MM.1S (cell line): ENCODE measurements around the gene RNF220.

Source experiments
- EZH2 ChIP-seq: fragments of 300-600 bp; sonication (generic); optimal IDR thresholded peaks from 2 replicates; pipeline ENCODE3; 2017; ENCODE audit warnings: low read depth, mild to moderate bottlenecking, antibody characterized with exemption, low read length, mixed read lengths
- EZH2phosphoT487 ChIP-seq: fragments of 300-600 bp; sonication (generic); IDR thresholded peaks from 2 replicates; pipeline ENCODE4 v1.6.1; 2018; ENCODE audit warnings: antibody characterized with exemption, low read length
- TF ChIP-seq, protein P1 (sequence below): fragments of 300-600 bp; sonication (generic); IDR thresholded peaks from 2 replicates; pipeline ENCODE4 v1.5.1; 2016; ENCODE audit warnings: antibody characterized with exemption, low read length, mixed read lengths

GRCh38 chr1:44630116-44630515 is 225.1 kb downstream of the RNF220 start:
- TF ChIP-seq, protein P1, sequence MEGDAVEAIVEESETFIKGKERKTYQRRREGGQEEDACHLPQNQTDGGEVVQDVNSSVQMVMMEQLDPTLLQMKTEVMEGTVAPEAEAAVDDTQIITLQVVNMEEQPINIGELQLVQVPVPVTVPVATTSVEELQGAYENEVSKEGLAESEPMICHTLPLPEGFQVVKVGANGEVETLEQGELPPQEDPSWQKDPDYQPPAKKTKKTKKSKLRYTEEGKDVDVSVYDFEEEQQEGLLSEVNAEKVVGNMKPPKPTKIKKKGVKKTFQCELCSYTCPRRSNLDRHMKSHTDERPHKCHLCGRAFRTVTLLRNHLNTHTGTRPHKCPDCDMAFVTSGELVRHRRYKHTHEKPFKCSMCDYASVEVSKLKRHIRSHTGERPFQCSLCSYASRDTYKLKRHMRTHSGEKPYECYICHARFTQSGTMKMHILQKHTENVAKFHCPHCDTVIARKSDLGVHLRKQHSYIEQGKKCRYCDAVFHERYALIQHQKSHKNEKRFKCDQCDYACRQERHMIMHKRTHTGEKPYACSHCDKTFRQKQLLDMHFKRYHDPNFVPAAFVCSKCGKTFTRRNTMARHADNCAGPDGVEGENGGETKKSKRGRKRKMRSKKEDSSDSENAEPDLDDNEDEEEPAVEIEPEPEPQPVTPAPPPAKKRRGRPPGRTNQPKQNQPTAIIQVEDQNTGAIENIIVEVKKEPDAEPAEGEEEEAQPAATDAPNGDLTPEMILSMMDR: no peak
- TF ChIP-seq EZH2phosphoT487 (no peak), EZH2 (no peak)
